Fibroblast of pulmonary artery (primary cell): Measurements from ENCODE around the gene CRY2.
"Not testable (repeated sequence)": the region's sequence is repeated elsewhere in the genome, so short reads cannot be mapped to it uniquely, and the experiment has no call there.

Source experiments
- DNase-seq: peaks from one replicate; pipeline ENCODE4 v3.0.0-alpha.2; 2010; ENCODE audit warnings: low read depth
- H3K4me3 ChIP-seq: replicated peaks from 2 replicates; pipeline ENCODE4 v1.5.1; 2011; ENCODE audit warnings: low read depth, mild to moderate bottlenecking, control low read depth, low read length, moderate library complexity
- CTCF ChIP-seq: IDR thresholded peaks from 2 replicates; pipeline ENCODE4 v1.5.1; 2011; ENCODE audit warnings: mild to moderate bottlenecking, control low read depth, low read length, inconsistent platforms; ENCODE audit errors: missing control alignments

CRY2 gene

GRCh38 chr11:45830596-45830995 is 16.7 kb upstream of the CRY2 start:
- TF ChIP-seq CTCF = no peak

GRCh38 chr11:45832811-45833441 is 14.3 kb upstream of the CRY2 start:
- no peak for TF ChIP-seq CTCF
- H3K4me3 ChIP-seq = no peak overlapping the region
- DNase-seq = no peak

More at GRCh38 chr11:45830596-45830995, 16.7 kb upstream of the CRY2 start:
- no peak overlapping the region for H3K4me3 ChIP-seq
- DNase-seq = no peak

GRCh38 chr11:45833761-45834160 is 13.5 kb upstream of the CRY2 start:
- no peak for DNase-seq
- H3K4me3 ChIP-seq = no peak overlapping the region
- TF ChIP-seq CTCF = no peak

- no peak overlapping the region for H3K4me3 ChIP-seq
- no peak for DNase-seq
- no peak for TF ChIP-seq CTCF
These were observed 12.9 kb upstream of the CRY2 start for GRCh38 chr11:45834298-45834756.

GRCh38 chr11:45839204-45839603 is 8.1 kb upstream of the CRY2 start:
- no peak overlapping the region for H3K4me3 ChIP-seq
- no peak for DNase-seq
- no peak for TF ChIP-seq CTCF

GRCh38 chr11:45840251-45840650 is 7.0 kb upstream of the CRY2 start:
- not testable (repeated sequence) for DNase-seq, H3K4me3 ChIP-seq

GRCh38 chr11:45843158-45843924 is 3.9 kb upstream of the CRY2 start:
- DNase-seq = peak; percentile 91
- peak; percentile 93 for TF ChIP-seq CTCF
- no peak overlapping the region for H3K4me3 ChIP-seq
